IPS-20b (cell line): Measurements from ENCODE around the gene ALOX15.
"Not testable (repeated sequence)": the region's sequence is repeated elsewhere in the genome, so short reads cannot be mapped to it uniquely, and the experiment has no call there.

Source experiments
- H3K27ac ChIP-seq: one replicate; pipeline ENCODE4 v1.5.1; 2013; ENCODE audit warnings: low read length
- H3K27me3 ChIP-seq: 2 replicates; pipeline ENCODE4 v1.6.1; 2013; ENCODE audit warnings: mild to moderate bottlenecking, low read length, inconsistent platforms; ENCODE audit not compliant: insufficient read depth
- H3K36me3 ChIP-seq: 2 replicates; pipeline ENCODE4 v1.6.1; 2013; ENCODE audit warnings: low read depth, mild to moderate bottlenecking, inconsistent platforms, low read length, moderate library complexity; ENCODE audit not compliant: insufficient read depth
- H3K4me1 ChIP-seq: 2 replicates; pipeline ENCODE4 v1.6.1; 2013; ENCODE audit warnings: mild to moderate bottlenecking, control low read depth, inconsistent platforms, low read length, moderate library complexity; ENCODE audit not compliant: insufficient read depth
- H3K4me3 ChIP-seq: 2 replicates; pipeline ENCODE4 v1.5.1; 2013; ENCODE audit warnings: mild to moderate bottlenecking, low read length, inconsistent platforms
- H3K9ac ChIP-seq: 2 replicates; pipeline ENCODE4 v1.6.1; 2013; ENCODE audit warnings: low read depth, mild to moderate bottlenecking, inconsistent platforms, low read length, moderate library complexity
- H3K9me3 ChIP-seq: 2 replicates; pipeline ENCODE4 v1.6.1; 2013; ENCODE audit warnings: mild to moderate bottlenecking, low read depth, low read length, inconsistent platforms; ENCODE audit not compliant: insufficient read depth

Gene ALOX15

DNA sequence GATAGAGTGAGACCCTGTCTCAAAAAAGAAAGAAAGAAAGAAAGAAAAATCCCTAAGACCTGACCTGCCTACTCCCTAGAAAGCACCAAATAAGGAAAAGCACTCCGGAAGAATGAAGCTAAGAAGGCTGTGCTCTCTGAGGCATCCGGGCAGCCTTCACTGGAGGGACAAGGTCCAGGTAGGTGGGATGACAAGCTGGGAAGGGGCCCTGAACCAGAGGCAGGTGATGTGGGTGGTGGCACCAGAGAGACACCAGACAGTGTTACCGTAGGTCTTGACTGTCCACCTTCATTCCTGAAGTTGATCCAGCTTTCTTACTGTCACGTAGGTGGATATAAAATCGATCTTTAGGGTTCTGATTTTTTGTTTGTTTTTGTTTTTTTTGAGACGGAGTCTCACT, 30.8 kb downstream of the ALOX15 start:
- Histone ChIP-seq H3K4me3 (no peak overlapping the region), H3K9ac (no peak overlapping the region), H3K27me3 (no peaks in the 10 kb centered on the region), H3K36me3 (no peaks in the 10 kb centered on the region), H3K27ac (no peak overlapping the region), H3K9me3 (no peaks in the 10 kb centered on the region), H3K4me1 (peaks cover 4% of the 10 kb centered on the region; the same call in 1 of the 2 replicates)

DNA sequence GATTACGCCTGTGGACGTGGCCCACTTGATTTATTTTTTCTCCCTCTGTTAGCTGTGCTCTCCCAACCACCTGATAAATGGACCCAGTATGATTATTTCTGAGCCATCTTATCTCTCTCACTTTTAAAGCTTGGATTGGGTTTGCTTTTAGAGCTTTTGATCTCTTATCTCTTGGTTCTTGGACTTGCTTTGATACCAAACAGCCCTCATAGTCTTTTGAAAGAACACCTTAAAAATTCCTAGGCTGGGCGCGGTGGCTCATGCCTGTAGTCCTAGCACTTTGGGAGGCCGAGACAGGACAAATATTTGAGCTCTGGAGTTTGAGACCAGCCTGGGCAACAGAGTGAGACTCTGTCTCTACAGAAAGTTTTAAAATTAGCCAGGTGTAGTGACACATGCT, 31.3 kb downstream of the ALOX15 start:
- Histone ChIP-seq H3K27ac (no peak overlapping the region), H3K9ac (no peak overlapping the region), H3K4me1 (peaks cover 4% of the 10 kb centered on the region; the same call in 1 of the 2 replicates), H3K9me3 (no peaks in the 10 kb centered on the region), H3K36me3 (no peaks in the 10 kb centered on the region), H3K4me3 (no peak overlapping the region), H3K27me3 (no peaks in the 10 kb centered on the region)

DNA sequence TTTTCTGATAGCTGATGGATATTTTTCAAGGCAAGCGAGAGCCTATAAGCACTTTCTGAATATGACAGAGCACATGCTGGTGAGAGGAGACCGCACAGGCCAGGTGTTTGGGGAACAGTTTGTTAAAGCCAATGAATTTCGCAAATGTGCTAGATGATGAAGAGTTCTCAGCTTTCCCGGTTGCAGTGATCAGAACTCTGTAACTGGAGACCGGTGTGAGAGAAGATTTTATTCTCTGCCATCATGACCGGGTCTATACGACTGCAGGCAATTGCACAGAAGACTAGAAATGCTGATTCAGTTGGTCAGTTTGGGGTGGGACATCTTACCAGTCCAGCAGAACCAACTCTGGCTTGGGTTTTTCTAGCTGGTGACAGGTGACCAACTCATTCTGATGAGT, 31.7 kb downstream of the ALOX15 start:
- no peak overlapping the region for H3K9ac ChIP-seq
- H3K4me3 ChIP-seq = no peak overlapping the region

DNA sequence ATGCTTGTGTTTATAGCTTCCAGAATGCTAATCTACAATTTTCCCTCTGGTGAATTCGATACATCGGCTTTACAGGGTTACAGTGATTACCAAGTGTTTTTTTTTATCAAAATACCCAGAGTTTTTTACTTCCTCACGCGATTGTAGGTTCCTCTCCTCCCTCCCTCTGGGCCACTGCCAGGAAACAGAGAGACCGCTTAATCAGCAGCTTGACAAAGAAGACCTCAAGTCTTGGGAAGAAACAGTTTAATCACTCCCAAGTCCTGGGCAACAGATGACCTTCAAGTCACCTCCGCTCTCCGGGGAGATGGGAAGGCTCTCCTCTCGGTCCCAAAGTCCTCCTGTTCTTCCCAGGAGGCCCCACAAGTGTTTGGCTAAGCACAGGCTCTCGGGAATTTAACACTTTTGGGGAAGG, 33.7 kb downstream of the ALOX15 start:
- Histone ChIP-seq H3K36me3 (no peaks in the 10 kb centered on the region), H3K4me1 (peaks cover 4% of the 10 kb centered on the region; the same call in 1 of the 2 replicates), H3K4me3 (no peak overlapping the region), H3K9me3 (no peaks in the 10 kb centered on the region), H3K27ac (no peak overlapping the region), H3K27me3 (no peaks in the 10 kb centered on the region), H3K9ac (no peak overlapping the region; the same call in 1 of the 2 replicates)

More for the DNA sequence above, 31.7 kb downstream of the ALOX15 start:
- H3K27me3 ChIP-seq = no peaks in the 10 kb centered on the region
- H3K27ac ChIP-seq = no peak overlapping the region
- peaks cover 4% of the 10 kb centered on the region; the same call in 1 of the 2 replicates for H3K4me1 ChIP-seq
- H3K9me3 ChIP-seq = no peaks in the 10 kb centered on the region
- no peaks in the 10 kb centered on the region for H3K36me3 ChIP-seq

DNA sequence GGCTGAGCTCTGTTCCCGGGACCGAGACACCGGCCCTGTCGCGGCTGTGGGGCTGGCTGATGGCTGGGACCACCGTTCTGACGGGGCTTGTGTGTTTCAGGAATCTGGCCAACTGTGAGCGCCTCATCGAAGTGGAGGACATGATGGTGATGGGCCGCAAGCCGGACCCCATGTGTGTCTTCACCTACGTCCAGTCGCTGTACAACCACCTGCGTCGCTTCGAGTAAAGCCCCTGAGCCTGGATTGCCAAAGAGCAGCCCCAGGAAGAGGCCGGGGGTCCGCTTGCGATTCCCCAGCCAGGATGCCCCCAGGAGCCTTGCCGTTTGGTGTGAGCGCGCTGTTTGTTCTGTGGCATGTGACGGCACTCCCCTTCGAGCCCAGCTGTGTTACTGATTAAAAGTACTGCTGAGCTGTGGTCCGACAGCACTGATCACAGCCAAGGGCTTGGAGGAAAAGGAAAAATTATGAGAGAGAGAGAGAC, 34.2 kb downstream of the ALOX15 start:
- H3K4me1 ChIP-seq = peaks cover 4% of the 10 kb centered on the region; the same call in 1 of the 2 replicates
- H3K9ac ChIP-seq = no peak overlapping the region; the same call in 1 of the 2 replicates
- no peaks in the 10 kb centered on the region for H3K9me3 ChIP-seq
- no peak overlapping the region for H3K4me3 ChIP-seq
- no peaks in the 10 kb centered on the region for H3K36me3 ChIP-seq
- no peaks in the 10 kb centered on the region for H3K27me3 ChIP-seq
- no peak overlapping the region for H3K27ac ChIP-seq

DNA sequence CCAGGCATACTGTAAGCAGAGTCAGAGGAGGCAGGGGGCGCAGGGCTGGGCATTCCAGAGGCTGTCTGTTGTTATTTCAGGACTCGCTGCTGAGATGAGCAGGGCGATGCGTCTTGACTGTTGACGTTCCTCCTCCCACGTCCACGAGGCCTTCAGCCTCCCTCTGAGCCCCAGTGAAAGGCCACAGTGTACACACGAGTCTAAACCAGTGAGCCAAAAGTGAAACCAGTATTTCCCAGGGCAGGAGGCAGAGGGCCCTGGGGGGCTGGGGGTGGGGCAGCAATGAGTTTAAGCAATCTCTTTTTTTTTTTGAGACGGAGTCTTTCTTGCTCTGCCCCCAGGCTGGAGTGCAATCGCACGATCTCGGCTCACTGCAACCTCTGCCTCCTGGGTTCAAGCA, 35.7 kb downstream of the ALOX15 start:
- no peak overlapping the region for H3K9ac ChIP-seq
- H3K36me3 ChIP-seq = no peaks in the 10 kb centered on the region
- no peak overlapping the region for H3K27ac ChIP-seq
- H3K9me3 ChIP-seq = no peaks in the 10 kb centered on the region
- no peaks in the 10 kb centered on the region for H3K27me3 ChIP-seq
- no peak overlapping the region for H3K4me3 ChIP-seq
- H3K4me1 ChIP-seq = peaks cover 5% of the 10 kb centered on the region; the same call in 1 of the 2 replicates

DNA sequence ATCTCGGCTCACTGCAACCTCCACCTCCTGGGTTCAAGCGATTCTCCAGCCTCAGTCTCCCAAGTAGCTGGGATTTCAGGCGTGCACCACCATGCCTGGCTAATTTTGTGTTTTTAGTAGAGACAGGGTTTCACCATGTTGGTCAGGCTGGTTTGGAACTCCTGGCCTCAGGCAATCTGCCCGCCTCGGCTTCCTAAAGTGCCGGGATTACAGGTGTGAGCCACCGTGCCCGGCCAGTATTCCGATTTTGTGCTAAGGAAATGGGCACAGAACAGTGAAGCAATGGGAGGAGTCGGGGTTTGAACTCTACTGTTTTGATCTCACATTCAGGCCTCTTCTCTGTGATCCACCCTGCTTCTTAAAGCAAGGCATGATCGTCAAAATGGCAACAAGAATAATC, 36.7 kb downstream of the ALOX15 start:
- H3K27ac ChIP-seq, H3K36me3 ChIP-seq, H3K9me3 ChIP-seq, H3K9ac ChIP-seq, H3K4me3 ChIP-seq, H3K27me3 ChIP-seq: not testable (repeated sequence)
- H3K4me1 ChIP-seq = peaks cover 14% of the 10 kb centered on the region; the same call in 1 of the 2 replicates

DNA sequence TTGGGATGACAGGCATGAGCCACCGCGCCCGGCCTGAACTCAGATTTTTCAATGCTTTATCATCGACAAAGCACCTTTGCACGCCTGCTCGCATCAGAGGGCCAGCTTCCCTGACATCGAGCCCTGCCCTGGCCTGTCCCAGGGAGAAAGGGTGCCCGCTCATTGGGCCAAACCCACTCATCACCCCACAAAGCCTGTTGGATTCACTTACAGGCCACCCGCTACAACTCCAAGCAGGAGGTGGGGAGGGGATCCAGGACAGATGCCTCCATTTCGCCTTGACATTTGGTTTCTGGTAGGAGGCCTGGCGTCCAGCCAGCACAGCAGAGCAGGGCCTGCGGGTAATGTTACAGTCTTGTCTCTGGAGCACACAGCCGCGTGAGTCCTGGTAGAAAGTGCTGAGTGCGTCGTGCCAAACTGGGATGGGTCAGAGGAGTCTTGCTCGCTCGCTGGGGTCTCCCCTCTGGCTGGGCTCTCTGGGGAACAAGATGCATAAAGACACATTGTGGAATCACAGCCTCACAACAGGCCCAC, 37.3 kb downstream of the ALOX15 start:
- no peaks in the 10 kb centered on the region for H3K9me3 ChIP-seq
- no peaks in the 10 kb centered on the region for H3K27me3 ChIP-seq
- H3K27ac ChIP-seq = no peak overlapping the region
- H3K4me1 ChIP-seq = peaks cover 19% of the 10 kb centered on the region; the same call in 1 of the 2 replicates
- H3K9ac ChIP-seq = no peak overlapping the region; the same call in 1 of the 2 replicates
- H3K4me3 ChIP-seq = no peak overlapping the region
- H3K36me3 ChIP-seq = no peaks in the 10 kb centered on the region

DNA sequence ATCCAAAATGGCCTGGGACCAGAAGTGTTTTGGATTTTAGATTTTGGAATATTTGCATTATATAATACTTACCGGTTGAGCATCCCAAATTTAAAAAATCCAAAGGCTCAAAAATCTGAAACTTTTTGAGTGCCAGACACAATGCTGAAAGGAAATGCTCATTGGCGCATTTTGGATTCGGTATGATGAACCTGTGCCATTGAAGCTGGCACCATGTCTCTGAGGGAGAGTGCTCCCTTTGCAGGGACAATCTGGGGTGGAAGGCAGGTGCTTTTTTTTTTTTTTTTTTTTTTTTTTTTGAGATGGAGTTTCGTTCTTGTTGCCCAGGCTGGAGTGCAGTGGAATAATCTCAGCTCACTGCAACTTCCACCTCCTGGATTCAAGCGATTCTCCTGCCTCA, 39.4 kb downstream of the ALOX15 start:
- no peaks in the 10 kb centered on the region for H3K36me3 ChIP-seq
- peaks cover 15% of the 10 kb centered on the region; the same call in 1 of the 2 replicates for H3K4me1 ChIP-seq
- no peaks in the 10 kb centered on the region for H3K9me3 ChIP-seq
- no peak overlapping the region for H3K4me3 ChIP-seq
- no peak overlapping the region for H3K27ac ChIP-seq
- H3K9ac ChIP-seq = no peak overlapping the region
- no peaks in the 10 kb centered on the region for H3K27me3 ChIP-seq

DNA sequence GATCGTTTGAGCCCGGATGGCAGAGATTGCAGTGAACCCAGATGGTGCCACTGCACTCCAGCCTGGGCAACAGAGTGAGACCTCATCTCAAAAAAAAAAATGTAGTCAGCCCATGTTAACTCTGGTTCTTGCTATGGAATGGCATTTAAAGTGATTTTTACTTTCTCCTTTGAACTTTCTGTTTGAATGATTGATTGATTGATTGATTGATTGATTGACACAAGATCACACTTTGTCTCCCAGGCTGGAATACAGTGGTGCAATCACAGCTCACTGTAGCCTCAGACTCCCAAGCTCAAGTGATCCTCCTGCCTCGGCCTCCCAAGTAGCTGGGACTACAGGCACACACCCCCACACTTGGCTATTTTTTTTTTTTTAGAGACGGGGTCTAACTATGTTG, 40.2 kb downstream of the ALOX15 start:
- Histone ChIP-seq H3K27me3 (no peaks in the 10 kb centered on the region), H3K36me3 (no peaks in the 10 kb centered on the region), H3K4me3 (no peak overlapping the region)

DNA sequence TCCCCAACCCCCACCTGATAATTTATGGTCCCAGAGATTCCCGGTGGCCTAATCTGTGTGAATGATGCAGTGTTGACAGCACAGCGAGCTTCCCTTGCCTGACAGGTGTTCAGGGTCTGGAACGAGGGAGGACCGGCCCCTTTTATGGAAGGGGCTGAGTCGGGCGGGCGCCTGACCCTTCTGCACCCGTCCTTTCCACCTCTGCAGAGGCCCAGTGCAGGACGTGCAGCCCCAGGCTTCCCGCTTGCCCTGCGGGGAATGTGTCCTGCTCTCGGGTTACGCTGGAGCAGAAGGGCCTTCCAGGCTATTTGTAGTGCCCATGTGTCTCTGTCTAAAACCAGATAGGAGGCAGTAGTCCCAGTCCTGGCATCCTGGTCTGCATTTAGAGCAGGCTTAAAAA, 40.9 kb downstream of the ALOX15 start:
- H3K4me3 ChIP-seq = peak overlapping the region; percentile 47
- H3K27ac ChIP-seq = no peak overlapping the region
- H3K36me3 ChIP-seq = no peaks in the 10 kb centered on the region
- H3K9me3 ChIP-seq = no peaks in the 10 kb centered on the region
- H3K4me1 ChIP-seq = peaks cover 15% of the 10 kb centered on the region; the same call in 1 of the 2 replicates
- H3K9ac ChIP-seq = no peak overlapping the region
- H3K27me3 ChIP-seq = no peaks in the 10 kb centered on the region

More for the DNA sequence above, 40.2 kb downstream of the ALOX15 start:
- no peaks in the 10 kb centered on the region for H3K9me3 ChIP-seq
- H3K9ac ChIP-seq = no peak overlapping the region
- no peak overlapping the region for H3K27ac ChIP-seq
- peaks cover 15% of the 10 kb centered on the region; the same call in 1 of the 2 replicates for H3K4me1 ChIP-seq

DNA sequence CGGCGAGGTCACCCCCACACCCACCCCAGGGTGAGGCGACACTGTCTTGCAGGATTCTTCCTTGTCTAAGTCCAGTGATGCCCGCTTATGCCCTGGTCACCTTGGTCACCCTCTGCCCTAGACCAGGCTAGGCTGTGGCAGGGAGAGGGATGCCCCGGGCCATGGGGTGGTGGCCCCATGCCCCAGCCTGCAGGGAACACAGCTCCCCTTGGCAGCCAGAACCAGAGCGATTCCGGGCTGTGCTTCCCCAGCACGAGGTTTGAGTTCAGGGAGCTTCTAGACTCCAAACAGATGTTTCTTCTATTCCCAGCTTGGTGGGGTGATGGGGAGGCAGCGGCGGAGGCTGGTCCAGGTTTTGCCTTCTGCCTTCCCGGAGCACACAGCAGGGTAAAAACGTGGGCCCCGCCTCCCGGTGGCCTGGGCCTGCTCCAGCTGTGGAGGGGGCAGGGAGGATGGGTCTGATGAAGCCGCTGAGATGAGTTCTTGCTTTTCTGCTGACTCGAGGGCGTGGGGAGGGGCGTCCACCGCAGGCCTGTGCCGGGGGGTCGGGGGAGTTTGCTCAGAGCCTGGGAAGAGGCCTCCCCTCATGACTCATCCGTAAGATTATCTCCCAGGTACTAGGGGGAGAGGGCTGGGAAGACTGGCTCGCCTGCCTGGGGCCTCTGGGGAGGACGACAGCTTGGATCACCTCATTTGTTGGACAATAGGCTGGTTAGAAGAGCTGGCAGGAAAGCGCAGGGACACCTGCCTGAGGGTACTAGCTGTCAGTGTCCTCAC, 41.8 kb downstream of the ALOX15 start:
- Histone ChIP-seq H3K9ac (no peak overlapping the region), H3K27me3 (no peaks in the 10 kb centered on the region), H3K9me3 (no peaks in the 10 kb centered on the region), H3K27ac (no peak overlapping the region), H3K4me3 (peak overlapping the region; percentile 47), H3K4me1 (peaks cover 15% of the 10 kb centered on the region; the same call in 1 of the 2 replicates), H3K36me3 (no peaks in the 10 kb centered on the region)
